GM10847 (cell line): ENCODE measurements around the gene NUDCD2.

Experiments used
- POLR2A ChIP-seq: IDR thresholded peaks from 2 replicates; pipeline ENCODE4 v1.6.1; 2011; ENCODE audit not compliant: insufficient read length; ENCODE audit errors: extremely low read depth

The NUDCD2 gene

GRCh38 chr5:163459819-163460561 is at the start of gene NUDCD2:
NUDCD2 (minus strand) TSS chr5:163460102; CDS start chr5:163460050, 52 bp downstream.
- TF ChIP-seq POLR2A = peak; percentile 96

- TF ChIP-seq POLR2A = no peak
These were observed 49.5 kb upstream of the NUDCD2 start for GRCh38 chr5:163509291-163509951.

- TF ChIP-seq POLR2A = no peak
These were observed 48.9 kb upstream of the NUDCD2 start for GRCh38 chr5:163508753-163509152.

- no peak for TF ChIP-seq POLR2A
These were observed 46.8 kb upstream of the NUDCD2 start for GRCh38 chr5:163506726-163507125.

- TF ChIP-seq POLR2A = no peak
These were observed 46.2 kb upstream of the NUDCD2 start for GRCh38 chr5:163506095-163506457.

GRCh38 chr5:163505368-163506094 is 45.6 kb upstream of the NUDCD2 start, which contains the start of gene MAT2B:
MAT2B (plus strand) TSS chr5:163505619; CDS start chr5:163505687, 68 bp downstream.
- TF ChIP-seq POLR2A = peak; percentile 90

GRCh38 chr5:163505049-163505367 is 45.1 kb upstream of the NUDCD2 start:
- no peak for TF ChIP-seq POLR2A

- TF ChIP-seq POLR2A = no peak
These were observed 44.4 kb upstream of the NUDCD2 start for GRCh38 chr5:163504079-163504931.

GRCh38 chr5:163503106-163504078 is 43.5 kb upstream of the NUDCD2 start:
- TF ChIP-seq POLR2A = no peak

GRCh38 chr5:163502521-163502920 is 42.6 kb upstream of the NUDCD2 start:
- TF ChIP-seq POLR2A = no peak

GRCh38 chr5:163498886-163499285 is 39.0 kb upstream of the NUDCD2 start:
- no peak for TF ChIP-seq POLR2A

GRCh38 chr5:163497315-163497714 is 37.4 kb upstream of the NUDCD2 start:
- TF ChIP-seq POLR2A = no peak

GRCh38 chr5:163496286-163496685 is 36.4 kb upstream of the NUDCD2 start:
- no peak for TF ChIP-seq POLR2A

- TF ChIP-seq POLR2A = no peak
These were observed 29.8 kb upstream of the NUDCD2 start for GRCh38 chr5:163489745-163490075.
